Gastrocnemius medialis (tissue), 4 donors: ENCODE data around the gene ZNF514. TPM values are rescaled to one million over a fixed set of nuclear protein-coding genes. Genes with fewer than 3 reads are reported as not detected.
A peak's percentile ranks its signal among the peaks of the same experiment; 100 is the strongest.

ENCODE experiments used
- ATAC-seq, 2 donors: fragments of 150-250 bp; one replicate each; pipeline ENCODE4 v1.9.1; 2016
- DNase-seq, 2 donors: peaks; one replicate each; pipeline ENCODE4 v3.0.0-alpha.2; 2019
- H3K27ac ChIP-seq, 4 donors: fragments of 200-600 bp; sonication (generic); 1 replicate in 1 of 4; 2 replicates in 3 of 4; pipeline ENCODE4 v1.5.1; 2016 to 2018; ENCODE audit warnings: mild to moderate bottlenecking in 2 of 4, moderate library complexity in 1 of 4
- H3K27me3 ChIP-seq, 3 donors: fragments of 200-600 bp; sonication (generic) in 2 of 3; 1 replicate in 1 of 3; 2 replicates in 2 of 3; pipeline versions ENCODE4 v1.5.1 to v1.6.0; 2016 to 2019; ENCODE audit warnings: mild to moderate bottlenecking in 1 of 3, moderate library complexity in 1 of 3
- H3K36me3 ChIP-seq, 2 donors: fragments of 200-600 bp; sonication (generic) in 1 of 2; one replicate each; pipeline ENCODE4 v1.5.1; 2017 to 2018
- H3K4me1 ChIP-seq, 2 donors: fragments of 200-600 bp; sonication (generic) in 1 of 2; one replicate each; pipeline ENCODE4 v1.5.1; 2016 to 2017; ENCODE audit warnings: mild to moderate bottlenecking in 2 of 2
- H3K4me3 ChIP-seq, 4 donors: fragments of 200-600 bp; sonication (generic) in 3 of 4; 1 replicate in 1 of 4; 2 replicates in 3 of 4; pipeline ENCODE4 v1.5.1; 2016 to 2019; ENCODE audit warnings: mild to moderate bottlenecking in 2 of 4
- H3K9me3 ChIP-seq, 3 donors: fragments of 200-600 bp; sonication (generic) in 2 of 3; 1 replicate in 1 of 3; 2 replicates in 2 of 3; pipeline ENCODE4 v1.5.1; 2016 to 2019
- CTCF ChIP-seq, 5 experiments: fragments of 450-650 bp in 3 of 5; fragments of 200-600 bp in 2 of 5; sonication (generic) in 2 of 5; IDR thresholded peaks in 4 of 5; conservative IDR thresholded peaks in 1 of 5; 1 replicate in 4 of 5; 2 replicates in 1 of 5; pipeline ENCODE4 v1.5.1; 2016 to 2019; ENCODE audit warnings: antibody characterized with exemption in 5 of 5, mild to moderate bottlenecking in 3 of 5, moderate library complexity in 3 of 5
- POLR2A ChIP-seq, 2 donors: fragments of 450-650 bp; IDR thresholded peaks; one replicate each; pipeline ENCODE4 v1.6.1; 2017; ENCODE audit warnings: antibody characterized with exemption in 2 of 2, mild to moderate bottlenecking in 2 of 2, moderate library complexity in 2 of 2
- in situ Hi-C, 4 donors: fragments of 200-750 bp; cut with MboI; loops; one replicate each; pipeline versions ENCODE4 v1.15.0 to v1.8.0; 2017; ENCODE audit warnings: low sequenced_read_pairs in 4 of 4
- intact Hi-C: fragments of 100-400 bp; cut with DNase I; formaldehyde crosslinking; loops from one replicate; pipeline ENCODE4 v1.15.1; 2023; ENCODE audit warnings: low total_unique reads
- total RNA-seq, 4 donors: library from RNA; depleted of rRNA; stranded (reverse); fragments of >200 nt; gene quantifications; one replicate each; pipeline versions ENCODE4 v1.1.0 to v1.2.3, GENCODE V29; 2016

ZNF514 gene
- total RNA-seq, 4 donors from 2014 or later, result 3.8 to 11.5 (median 5.9) TPM

GRCh38 chr2:95158441-95158840, 1.2 kb downstream of the ZNF514 start:
- in situ Hi-C loops (no loop called here), intact Hi-C loops (loop anchor here (2.0 kb wide), 1 partner anchor 36 kb away; no protein-coding TSS in a partner anchor)
- Histone ChIP-seq H3K4me3 (peak overlapping the region; percentile 74 to 90 (median 86)), H3K4me1 (peaks cover 12 to 15% of the 10 kb centered on the region in 2 donors), H3K27me3 (no peaks in the 10 kb centered on the region), H3K27ac (peak overlapping the region; percentile 81 to 88 (median 86)), H3K9me3 (no peaks in the 10 kb centered on the region), H3K36me3 (peaks cover 0 to 47% of the 10 kb centered on the region in 2 donors)
- DNase-seq (no peak), ATAC-seq (no peak)
- TF ChIP-seq POLR2A (IDR thresholded peaks at IDR 0.05) (no peak), CTCF (IDR thresholded peaks at IDR 0.05 in 4 of 5, conservative IDR thresholded peaks at IDR 0.05 in 1 of 5) (no peak)

GRCh38 chr2:95149397-95149984, 10.2 kb downstream of the ZNF514 start:
- Histone ChIP-seq H3K4me1 (no peaks in the 10 kb centered on the region), H3K27ac (no peak overlapping the region), H3K4me3 (peak overlapping the region in 1 of 4 donors; percentile 2), H3K27me3 (no peaks in the 10 kb centered on the region), H3K36me3 (peaks cover 26 to 99% of the 10 kb centered on the region in 2 donors), H3K9me3 (peaks cover 9 to 74% (median 45%) of the 10 kb centered on the region in 3 donors)
- DNase-seq (no peak), ATAC-seq (no peak)
- intact Hi-C loops, result no loop called here
- no peak for TF ChIP-seq CTCF (IDR thresholded peaks at IDR 0.05 in 4 of 5, conservative IDR thresholded peaks at IDR 0.05 in 1 of 5)
- TF ChIP-seq POLR2A (IDR thresholded peaks at IDR 0.05), result no peak
- in situ Hi-C loops, result no loop called here

GRCh38 chr2:95143838-95144237, 15.8 kb downstream of the ZNF514 start:
- Histone ChIP-seq H3K36me3 (peaks cover 9 to 55% of the 10 kb centered on the region in 2 donors), H3K4me1 (no peaks in the 10 kb centered on the region), H3K27ac (no peak overlapping the region), H3K9me3 (peaks cover 4 to 63% (median 25%) of the 10 kb centered on the region in 3 donors), H3K27me3 (no peaks in the 10 kb centered on the region), H3K4me3 (no peak overlapping the region)
- no peak for DNase-seq
- TF ChIP-seq CTCF (IDR thresholded peaks at IDR 0.05 in 4 of 5, conservative IDR thresholded peaks at IDR 0.05 in 1 of 5) (no peak), POLR2A (IDR thresholded peaks at IDR 0.05) (no peak)
- in situ Hi-C loops, result no loop called here
- ATAC-seq, result no peak
- intact Hi-C loops, result no loop called here

- Histone ChIP-seq H3K4me1 (no peaks in the 10 kb centered on the region), H3K9me3 (peaks cover 0 to 15% (median 0%) of the 10 kb centered on the region in 3 donors), H3K27ac (no peak overlapping the region), H3K36me3 (peaks cover 0 to 8% of the 10 kb centered on the region in 2 donors), H3K4me3 (no peak overlapping the region), H3K27me3 (no peaks in the 10 kb centered on the region)
- intact Hi-C loops (no loop called here), in situ Hi-C loops (no loop called here)
- TF ChIP-seq POLR2A (IDR thresholded peaks at IDR 0.05) (no peak), CTCF (IDR thresholded peaks at IDR 0.05 in 4 of 5, conservative IDR thresholded peaks at IDR 0.05 in 1 of 5) (no peak)
- no peak for DNase-seq
- no peak for ATAC-seq
These were observed 20.9 kb downstream of the ZNF514 start for GRCh38 chr2:95138702-95139101.
